ENCODE data around the gene SNX20. TPM values are rescaled to one million over a fixed set of nuclear protein-coding genes. Genes with fewer than 3 reads are reported as not detected.

SNX20 gene
- total and polyA plus RNA-seq, 10 of the 15 experiments (the other 5 are each of a cell fraction or from before 2014, with no cell fraction given), result 4.6 to 30.8 (median 21.9) TPM

GRCh38 chr16:50636753-50637374 lies 44.2 kb downstream of the SNX20 start:
- ChIA-PET RAD21 (ENCODE audit: unreplicated experiment) (interaction anchor here (0.6 kb wide), 1 partner anchor 172 kb away, joined by 3 read pairs; no protein-coding TSS in a partner anchor), POLR2A (no interaction called here), CTCF (interaction anchor here (1.4 to 2.2 kb wide), 2 partner anchors 28 to 169 kb away, joined by 4 to 8 read pairs; no protein-coding TSS in a partner anchor), SMC1A (ENCODE audit: uncharacterized antibody, unreplicated experiment) (interaction anchor here (1.0 to 1.4 kb wide), 2 partner anchors 9 to 29 kb away, joined by 3 to 4 read pairs; no protein-coding TSS in a partner anchor)
- no peaks in the 10 kb centered on the region for H3K4me1 ChIP-seq (ENCODE audit: control insufficient read depth, insufficient read depth, low read length)
- WGBS (ENCODE audit: insufficient coverage, insufficient replicate concordance, low lambda C conversion rate, missing lambda C conversion rate), result 82% methylated on average over 10 of the region's 10 CpGs
- no peaks in the 10 kb centered on the region for H4K20me1 ChIP-seq (ENCODE audit: control insufficient read depth, insufficient read depth)
- H3K27ac ChIP-seq (ENCODE audit: control insufficient read depth, insufficient read depth), result no peak overlapping the region
- intact Hi-C loops (cut with micrococcal nuclease; ENCODE audit: unreplicated experiment), result no loop called here
- H3K36me3 ChIP-seq (ENCODE audit: control insufficient read depth in 2 of 2, insufficient read depth in 2 of 2, low read length in 1 of 2), result no peaks in the 10 kb centered on the region
- DNase-seq (ENCODE audit: low read depth, low spot score) (no peak), FAIRE-seq (no peak), ATAC-seq (no peak)
- no peak overlapping the region for H3K4me2 ChIP-seq (ENCODE audit: control insufficient read depth, insufficient read depth)
- H2AFZ ChIP-seq (ENCODE audit: control insufficient read depth, low read depth, low read length), result no peak overlapping the region
- no peaks in the 10 kb centered on the region; a peak in 3 of 4 replicates for H3K27me3 ChIP-seq (replicated peaks in 1 of 2; ENCODE audit: control insufficient read depth in 2 of 2, insufficient read depth in 2 of 2, low read length in 1 of 2)
- no peaks in the 10 kb centered on the region for H3K79me2 ChIP-seq (ENCODE audit: control insufficient read depth, insufficient read depth, low read length)
- H3K9ac ChIP-seq (ENCODE audit: control insufficient read depth, insufficient read depth, low read length), result no peak overlapping the region
- no peak overlapping the region for H3K4me3 ChIP-seq
- BruUV-seq (replicated peaks), result no TSS peak
- in situ Hi-C loops (cut with MboI), result no loop called here
- no peaks in the 10 kb centered on the region for H3K9me3 ChIP-seq (replicated peaks; ENCODE audit: control insufficient read depth, insufficient read depth, low read length)
- TF ChIP-seq JUND (IDR thresholded peaks at IDR 0.05; ENCODE audit: low read depth, low read length) (no peak), NR2C2 (IDR thresholded peaks at IDR 0.05; ENCODE audit: borderline replicate concordance, control insufficient read depth, insufficient read length, low read depth) (no peak), PAX8 (IDR thresholded peaks at IDR 0.05) (no peak), ZNF592 (IDR thresholded peaks at IDR 0.05) (no peak), SMAD1 (IDR thresholded peaks at IDR 0.05; ENCODE audit: low read depth, partially characterized antibody) (no peak), FOS (IDR thresholded peaks at IDR 0.05; ENCODE audit: borderline replicate concordance, extremely low read depth, insufficient read length) (no peak), RBBP5 (conservative IDR thresholded peaks at IDR 0.05) (no peak)
- TF ChIP-seq, protein P1, sequence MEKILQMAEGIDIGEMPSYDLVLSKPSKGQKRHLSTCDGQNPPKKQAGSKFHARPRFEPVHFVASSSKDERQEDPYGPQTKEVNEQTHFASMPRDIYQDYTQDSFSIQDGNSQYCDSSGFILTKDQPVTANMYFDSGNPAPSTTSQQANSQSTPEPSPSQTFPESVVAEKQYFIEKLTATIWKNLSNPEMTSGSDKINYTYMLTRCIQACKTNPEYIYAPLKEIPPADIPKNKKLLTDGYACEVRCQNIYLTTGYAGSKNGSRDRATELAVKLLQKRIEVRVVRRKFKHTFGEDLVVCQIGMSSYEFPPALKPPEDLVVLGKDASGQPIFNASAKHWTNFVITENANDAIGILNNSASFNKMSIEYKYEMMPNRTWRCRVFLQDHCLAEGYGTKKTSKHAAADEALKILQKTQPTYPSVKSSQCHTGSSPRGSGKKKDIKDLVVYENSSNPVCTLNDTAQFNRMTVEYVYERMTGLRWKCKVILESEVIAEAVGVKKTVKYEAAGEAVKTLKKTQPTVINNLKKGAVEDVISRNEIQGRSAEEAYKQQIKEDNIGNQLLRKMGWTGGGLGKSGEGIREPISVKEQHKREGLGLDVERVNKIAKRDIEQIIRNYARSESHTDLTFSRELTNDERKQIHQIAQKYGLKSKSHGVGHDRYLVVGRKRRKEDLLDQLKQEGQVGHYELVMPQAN (conservative IDR thresholded peaks at IDR 0.05), result no peak
- TF ChIP-seq, protein P2, sequence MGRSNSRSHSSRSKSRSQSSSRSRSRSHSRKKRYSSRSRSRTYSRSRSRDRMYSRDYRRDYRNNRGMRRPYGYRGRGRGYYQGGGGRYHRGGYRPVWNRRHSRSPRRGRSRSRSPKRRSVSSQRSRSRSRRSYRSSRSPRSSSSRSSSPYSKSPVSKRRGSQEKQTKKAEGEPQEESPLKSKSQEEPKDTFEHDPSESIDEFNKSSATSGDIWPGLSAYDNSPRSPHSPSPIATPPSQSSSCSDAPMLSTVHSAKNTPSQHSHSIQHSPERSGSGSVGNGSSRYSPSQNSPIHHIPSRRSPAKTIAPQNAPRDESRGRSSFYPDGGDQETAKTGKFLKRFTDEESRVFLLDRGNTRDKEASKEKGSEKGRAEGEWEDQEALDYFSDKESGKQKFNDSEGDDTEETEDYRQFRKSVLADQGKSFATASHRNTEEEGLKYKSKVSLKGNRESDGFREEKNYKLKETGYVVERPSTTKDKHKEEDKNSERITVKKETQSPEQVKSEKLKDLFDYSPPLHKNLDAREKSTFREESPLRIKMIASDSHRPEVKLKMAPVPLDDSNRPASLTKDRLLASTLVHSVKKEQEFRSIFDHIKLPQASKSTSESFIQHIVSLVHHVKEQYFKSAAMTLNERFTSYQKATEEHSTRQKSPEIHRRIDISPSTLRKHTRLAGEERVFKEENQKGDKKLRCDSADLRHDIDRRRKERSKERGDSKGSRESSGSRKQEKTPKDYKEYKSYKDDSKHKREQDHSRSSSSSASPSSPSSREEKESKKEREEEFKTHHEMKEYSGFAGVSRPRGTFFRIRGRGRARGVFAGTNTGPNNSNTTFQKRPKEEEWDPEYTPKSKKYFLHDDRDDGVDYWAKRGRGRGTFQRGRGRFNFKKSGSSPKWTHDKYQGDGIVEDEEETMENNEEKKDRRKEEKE (IDR thresholded peaks at IDR 0.05), result no peak

Measured in GM12878 (cell line).